Progenitor cell of endocrine pancreas (in vitro differentiated cells): ENCODE data around the gene HTR2A. TPM values are rescaled to one million over a fixed set of nuclear protein-coding genes. Genes with fewer than 3 reads are reported as not detected.

Experiments
- DNase-seq: peaks from one replicate; pipeline ENCODE4 v3.0.0; 2021; ENCODE audit warnings: low spot score; ENCODE audit not compliant: unreplicated experiment
- H3K27ac Mint-ChIP-seq: 2 replicates; pipeline ENCODE4 v1.8.0; 2021; ENCODE audit warnings: mild to moderate bottlenecking, moderate library complexity, mixed read lengths
- H3K27me3 Mint-ChIP-seq: 2 replicates; pipeline ENCODE4 v1.8.0; 2021; ENCODE audit warnings: mixed read lengths
- H3K36me3 Mint-ChIP-seq: 2 replicates; pipeline ENCODE4 v1.8.0; 2022; ENCODE audit warnings: mixed read lengths; ENCODE audit not compliant: insufficient read depth
- H3K4me1 Mint-ChIP-seq: 2 replicates; pipeline ENCODE4 v1.8.0; 2021; ENCODE audit warnings: low read depth, mixed read lengths
- H3K4me3 Mint-ChIP-seq: 2 replicates; pipeline ENCODE4 v1.8.0; 2021; ENCODE audit warnings: low read depth, mild to moderate bottlenecking, moderate library complexity, mixed read lengths
- H3K9me3 Mint-ChIP-seq: 2 replicates; pipeline ENCODE4 v1.8.0; 2021; ENCODE audit warnings: low read depth, mixed read lengths
- total RNA-seq: library from RNA; stranded (reverse); gene quantifications from 2 replicates; pipeline ENCODE4 v1.2.1, GENCODE V29; 2021
- TF ChIP-seq, protein P1 (sequence below): fragments of 200-600 bp; sonication (generic); IDR thresholded peaks from one replicate; pipeline ENCODE4 v1.5.0; 2021; ENCODE audit warnings: antibody characterized with exemption, mild to moderate bottlenecking; ENCODE audit not compliant: unreplicated experiment

Gene HTR2A
- total RNA-seq, 1 donor from 2014 or later = not detected

DNA sequence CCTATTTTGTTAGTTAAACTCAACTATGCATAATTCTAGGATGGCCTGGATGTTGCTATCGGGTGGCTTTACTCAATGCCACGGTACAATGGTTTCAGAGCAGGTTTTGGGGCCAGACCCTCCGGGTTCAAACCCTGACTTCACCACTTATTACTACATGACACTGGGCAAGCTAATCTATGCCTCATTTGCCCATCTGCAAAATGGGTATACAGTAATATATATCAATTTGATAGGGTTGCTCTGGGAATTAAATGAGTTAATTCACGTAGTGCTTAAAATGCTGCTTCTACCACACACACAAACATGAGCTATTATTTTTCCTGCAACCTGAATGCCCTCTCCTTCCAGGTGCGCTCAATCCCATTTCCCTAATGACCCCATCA, 100.7 kb downstream of the HTR2A start:
- no peak for DNase-seq
- TF ChIP-seq, protein P1, sequence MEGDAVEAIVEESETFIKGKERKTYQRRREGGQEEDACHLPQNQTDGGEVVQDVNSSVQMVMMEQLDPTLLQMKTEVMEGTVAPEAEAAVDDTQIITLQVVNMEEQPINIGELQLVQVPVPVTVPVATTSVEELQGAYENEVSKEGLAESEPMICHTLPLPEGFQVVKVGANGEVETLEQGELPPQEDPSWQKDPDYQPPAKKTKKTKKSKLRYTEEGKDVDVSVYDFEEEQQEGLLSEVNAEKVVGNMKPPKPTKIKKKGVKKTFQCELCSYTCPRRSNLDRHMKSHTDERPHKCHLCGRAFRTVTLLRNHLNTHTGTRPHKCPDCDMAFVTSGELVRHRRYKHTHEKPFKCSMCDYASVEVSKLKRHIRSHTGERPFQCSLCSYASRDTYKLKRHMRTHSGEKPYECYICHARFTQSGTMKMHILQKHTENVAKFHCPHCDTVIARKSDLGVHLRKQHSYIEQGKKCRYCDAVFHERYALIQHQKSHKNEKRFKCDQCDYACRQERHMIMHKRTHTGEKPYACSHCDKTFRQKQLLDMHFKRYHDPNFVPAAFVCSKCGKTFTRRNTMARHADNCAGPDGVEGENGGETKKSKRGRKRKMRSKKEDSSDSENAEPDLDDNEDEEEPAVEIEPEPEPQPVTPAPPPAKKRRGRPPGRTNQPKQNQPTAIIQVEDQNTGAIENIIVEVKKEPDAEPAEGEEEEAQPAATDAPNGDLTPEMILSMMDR = no peak
- Mint-ChIP-seq H3K36me3 (peaks cover 4% of the 10 kb centered on the region), H3K4me3 (peak overlapping the region; percentile 84), H3K4me1 (peaks cover 16% of the 10 kb centered on the region), H3K27ac (peak overlapping the region; percentile 98), H3K27me3 (no peaks in the 10 kb centered on the region), H3K9me3 (no peaks in the 10 kb centered on the region)

DNA sequence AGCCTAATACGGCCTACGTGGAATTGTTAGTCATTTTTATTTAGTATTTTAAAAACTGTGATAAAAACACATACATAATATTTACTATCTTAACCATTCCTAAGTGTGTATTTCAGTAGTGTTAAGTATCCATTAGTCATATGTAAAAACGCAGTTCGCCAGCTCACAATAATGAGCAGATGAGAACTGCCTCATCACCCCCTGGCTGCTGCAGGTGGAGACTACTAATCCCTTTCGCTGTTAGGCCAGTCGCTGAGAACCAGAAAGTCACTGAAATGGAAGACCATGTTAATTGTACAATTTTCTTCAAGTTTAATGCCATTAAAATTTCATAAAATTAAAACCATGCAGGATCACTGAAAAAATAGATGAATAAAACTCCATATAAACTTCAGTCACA, 101.5 kb downstream of the HTR2A start:
- TF ChIP-seq, protein P1 = no peak
- H3K4me3 Mint-ChIP-seq = peak overlapping the region; percentile 56
- DNase-seq = no peak
- no peaks in the 10 kb centered on the region for H3K27me3 Mint-ChIP-seq
- H3K9me3 Mint-ChIP-seq = no peaks in the 10 kb centered on the region
- H3K27ac Mint-ChIP-seq = no peak overlapping the region
- H3K36me3 Mint-ChIP-seq = peaks cover 11% of the 10 kb centered on the region
- H3K4me1 Mint-ChIP-seq = peaks cover 16% of the 10 kb centered on the region

DNA sequence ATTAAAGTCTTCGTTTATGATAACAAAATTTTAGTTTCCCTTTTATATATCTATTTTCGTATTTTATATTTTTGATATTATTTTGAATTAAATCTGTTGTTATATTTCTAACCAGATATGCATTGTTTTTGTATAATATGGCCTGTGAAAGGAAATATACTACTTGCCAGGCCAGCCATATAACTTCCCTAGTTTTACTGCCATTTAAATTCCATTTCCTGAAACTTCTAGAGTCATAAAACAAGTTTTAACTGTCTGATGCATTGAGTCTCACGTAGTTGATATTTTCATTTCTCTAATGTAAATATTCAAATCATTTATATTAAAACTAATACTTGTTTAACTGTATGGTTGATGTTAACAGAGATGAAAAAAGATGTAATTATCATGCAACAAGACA, 113.3 kb downstream of the HTR2A start:
- no peak for DNase-seq
- no peaks in the 10 kb centered on the region for H3K9me3 Mint-ChIP-seq
- no peaks in the 10 kb centered on the region for H3K4me1 Mint-ChIP-seq
- no peak overlapping the region for H3K27ac Mint-ChIP-seq
- H3K4me3 Mint-ChIP-seq = no peak overlapping the region
- TF ChIP-seq, protein P1 = no peak
- no peaks in the 10 kb centered on the region for H3K27me3 Mint-ChIP-seq
- H3K36me3 Mint-ChIP-seq = peaks cover 18% of the 10 kb centered on the region

DNA sequence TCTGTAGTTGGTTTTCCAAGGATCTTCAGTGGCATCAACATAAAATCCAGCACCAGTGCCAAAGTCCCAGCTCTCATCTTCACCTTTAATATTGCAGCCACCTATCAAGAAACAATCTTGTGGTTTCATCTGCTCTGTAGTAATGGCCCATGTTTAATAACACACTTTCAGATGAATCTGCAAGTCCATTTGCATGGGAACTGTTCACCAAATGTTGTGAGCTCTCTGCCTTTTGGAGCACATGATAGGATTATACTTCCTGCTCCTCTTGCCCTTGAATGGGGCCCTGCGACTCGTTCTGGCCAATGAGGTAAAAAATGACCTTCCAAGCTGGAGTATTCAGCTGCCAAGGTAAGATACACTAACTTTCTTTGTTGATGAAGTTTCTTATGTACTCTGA, 114.2 kb downstream of the HTR2A start:
- Mint-ChIP-seq H3K4me1 (no peaks in the 10 kb centered on the region), H3K27me3 (no peaks in the 10 kb centered on the region), H3K9me3 (no peaks in the 10 kb centered on the region), H3K36me3 (peaks cover 21% of the 10 kb centered on the region), H3K4me3 (no peak overlapping the region), H3K27ac (no peak overlapping the region)
- no peak for DNase-seq
- TF ChIP-seq, protein P1 = no peak

DNA sequence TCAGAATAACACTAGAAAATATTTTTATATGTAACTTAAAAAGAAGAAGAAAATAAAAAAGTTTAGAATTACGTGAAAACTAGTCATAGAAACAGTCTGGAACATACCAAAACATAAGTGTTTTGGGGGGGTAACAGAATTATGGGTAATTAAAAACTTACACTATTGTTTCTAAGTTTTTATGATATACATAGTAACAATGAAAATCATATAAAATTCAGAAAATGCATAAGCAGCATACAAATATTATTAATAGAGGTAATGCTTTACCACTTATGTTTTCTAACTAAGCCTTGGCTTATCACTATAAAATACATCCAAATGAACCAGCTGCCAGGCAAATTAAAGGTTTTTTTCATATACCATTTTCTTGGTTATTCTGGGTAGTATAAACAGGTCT, 114.8 kb downstream of the HTR2A start:
- Mint-ChIP-seq H3K27me3 (no peaks in the 10 kb centered on the region), H3K4me1 (no peaks in the 10 kb centered on the region), H3K4me3 (no peak overlapping the region), H3K36me3 (peaks cover 21% of the 10 kb centered on the region), H3K9me3 (no peaks in the 10 kb centered on the region), H3K27ac (no peak overlapping the region)
- no peak for DNase-seq
- TF ChIP-seq, protein P1 = no peak

Other genes starting within 250 kb of the HTR2A start
- 96.9 and 98.5 TPM in 2 replicates for gene ESD, start 99.9 kb downstream of the HTR2A start, total RNA-seq